HEK293 (cell line): ENCODE results near the gene BTBD6.

Experiments
- ATF2 ChIP-seq: fragments of 450-650 bp; formaldehyde crosslinking; IDR thresholded peaks from 2 replicates; pipeline ENCODE4 v1.5.1; 2016; ENCODE audit warnings: missing biosample characterization, missing genetic modification characterization, low read depth
- TF ChIP-seq, protein P1 (sequence below): fragments of 450-650 bp; formaldehyde crosslinking; IDR thresholded peaks from 2 replicates; pipeline ENCODE4 v1.5.1; 2016; ENCODE audit warnings: missing biosample characterization, missing genetic modification characterization
- TF ChIP-seq, protein P2 (sequence below): sonication (generic); formaldehyde crosslinking; IDR thresholded peaks from 2 replicates; pipeline ENCODE4 v1.8.1; 2022; ENCODE audit warnings: mild to moderate bottlenecking, moderate library complexity, missing genetic modification reagents

GRCh38 chr14:105204931-105205672 is 43.2 kb upstream of the BTBD6 start:
- no peak for TF ChIP-seq ATF2 (tag by site-specific recombination)
- TF ChIP-seq, protein P1, sequence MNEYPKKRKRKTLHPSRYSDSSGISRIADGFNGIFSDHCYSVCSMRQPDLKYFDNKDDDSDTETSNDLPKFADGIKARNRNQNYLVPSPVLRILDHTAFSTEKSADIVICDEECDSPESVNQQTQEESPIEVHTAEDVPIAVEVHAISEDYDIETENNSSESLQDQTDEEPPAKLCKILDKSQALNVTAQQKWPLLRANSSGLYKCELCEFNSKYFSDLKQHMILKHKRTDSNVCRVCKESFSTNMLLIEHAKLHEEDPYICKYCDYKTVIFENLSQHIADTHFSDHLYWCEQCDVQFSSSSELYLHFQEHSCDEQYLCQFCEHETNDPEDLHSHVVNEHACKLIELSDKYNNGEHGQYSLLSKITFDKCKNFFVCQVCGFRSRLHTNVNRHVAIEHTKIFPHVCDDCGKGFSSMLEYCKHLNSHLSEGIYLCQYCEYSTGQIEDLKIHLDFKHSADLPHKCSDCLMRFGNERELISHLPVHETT (tag by site-specific recombination), result no peak
- TF ChIP-seq, protein P2, sequence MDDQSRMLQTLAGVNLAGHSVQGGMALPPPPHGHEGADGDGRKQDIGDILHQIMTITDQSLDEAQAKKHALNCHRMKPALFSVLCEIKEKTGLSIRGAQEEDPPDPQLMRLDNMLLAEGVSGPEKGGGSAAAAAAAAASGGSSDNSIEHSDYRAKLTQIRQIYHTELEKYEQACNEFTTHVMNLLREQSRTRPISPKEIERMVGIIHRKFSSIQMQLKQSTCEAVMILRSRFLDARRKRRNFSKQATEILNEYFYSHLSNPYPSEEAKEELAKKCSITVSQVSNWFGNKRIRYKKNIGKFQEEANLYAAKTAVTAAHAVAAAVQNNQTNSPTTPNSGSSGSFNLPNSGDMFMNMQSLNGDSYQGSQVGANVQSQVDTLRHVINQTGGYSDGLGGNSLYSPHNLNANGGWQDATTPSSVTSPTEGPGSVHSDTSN (CRISPR knock-in tag), result no peak
